ENCODE measurements around the gene KRTAP5-6.

- TF ChIP-seq EZH2 (IDR thresholded peaks at IDR 0.05), result no peak
- TF ChIP-seq CTCF (IDR thresholded peaks at IDR 0.05 in 2 of 3, conservative IDR thresholded peaks at IDR 0.05 in 1 of 3; ENCODE audit: borderline replicate concordance in 1 of 3, insufficient read depth in 1 of 3, low read depth in 2 of 3, low read length in 2 of 3), result no peak
- TF ChIP-seq EZH2phosphoT487 (IDR thresholded peaks at IDR 0.05; ENCODE audit: borderline replicate concordance), result no peak
- TF ChIP-seq JUND (IDR thresholded peaks at IDR 0.05), result no peak
- TF ChIP-seq POLR2A (IDR thresholded peaks at IDR 0.05; ENCODE audit: borderline replicate concordance, extremely low read depth, insufficient read depth, insufficient read length), result no peak
- TF ChIP-seq SP1 (IDR thresholded peaks at IDR 0.05; ENCODE audit: low read depth), result no peak
- no peak for TF ChIP-seq ZBTB33 (IDR thresholded peaks at IDR 0.05; ENCODE audit: extremely low read depth, insufficient replicate concordance, low read length)
- no peak for TF ChIP-seq POLR2AphosphoS5 (IDR thresholded peaks at IDR 0.05; ENCODE audit: low read depth, low read length)
- TF ChIP-seq SIN3A (IDR thresholded peaks at IDR 0.05; ENCODE audit: low read depth), result no peak
- no peak for TF ChIP-seq ATF3 (IDR thresholded peaks at IDR 0.05)
- no peak for TF ChIP-seq MAX (IDR thresholded peaks at IDR 0.05)
- no peak for TF ChIP-seq RAD21 (IDR thresholded peaks at IDR 0.05; ENCODE audit: low read depth)
- no peak for TF ChIP-seq CEBPB (IDR thresholded peaks at IDR 0.05; ENCODE audit: low read depth)
Observed at GRCh38 chr11:1667121-1667850, 29.7 kb upstream of the KRTAP5-6 start.
